ENCODE data around the gene SLC23A2.
"Not testable (repeated sequence)": the region's sequence is repeated elsewhere in the genome, so short reads cannot be mapped to it uniquely, and the experiment has no call there.

The SLC23A2 gene

GRCh38 chr20:4936851-4937406 lies 64.4 kb downstream of the SLC23A2 start:
- no peak for DNase-seq (ENCODE audit: low read depth in 4 of 4, low spot score in 1 of 4)

- DNase-seq (ENCODE audit: low read depth in 4 of 4, low spot score in 1 of 4) = no peak
Measured at GRCh38 chr20:4936392-4936850, 64.9 kb downstream of the SLC23A2 start.

GRCh38 chr20:4932061-4932460 lies 69.2 kb downstream of the SLC23A2 start:
- no peak for DNase-seq (ENCODE audit: low read depth in 4 of 4, low spot score in 1 of 4)

DNA sequence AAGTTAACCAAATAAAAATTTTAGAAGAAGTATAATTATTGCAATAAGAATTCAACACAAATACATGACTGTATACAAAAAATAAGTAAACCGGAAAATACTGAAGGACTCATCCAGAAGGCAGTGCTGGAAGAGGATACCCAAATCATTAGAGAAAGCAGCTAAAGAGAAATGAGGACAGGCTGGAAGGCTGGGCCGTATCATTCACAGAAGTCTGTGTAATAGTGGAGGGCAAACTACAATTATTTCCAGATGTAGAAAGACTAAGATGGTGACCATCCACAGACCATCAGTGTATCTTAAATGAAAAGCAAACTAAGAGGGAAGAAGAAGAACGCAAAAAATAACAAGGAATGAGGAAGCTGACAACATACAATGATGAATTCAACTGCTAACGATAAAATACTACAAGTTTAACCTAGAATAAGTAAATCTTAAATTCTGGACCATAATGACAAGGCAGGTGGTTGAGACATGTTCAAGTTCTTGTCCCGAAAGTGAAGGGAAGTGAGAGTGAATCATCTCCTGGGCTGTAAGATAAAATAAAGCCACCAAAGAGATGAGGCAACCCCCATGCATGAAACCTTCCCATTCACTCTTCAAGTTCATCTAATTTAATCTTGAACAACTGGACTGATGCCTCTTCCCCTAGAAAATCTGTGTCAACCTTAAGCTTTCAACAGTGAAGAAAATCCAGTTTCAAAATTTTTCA lies 71.5 kb downstream of the SLC23A2 start:
- no peak for DNase-seq (ENCODE audit: low read depth in 4 of 4, low spot score in 1 of 4)

DNA sequence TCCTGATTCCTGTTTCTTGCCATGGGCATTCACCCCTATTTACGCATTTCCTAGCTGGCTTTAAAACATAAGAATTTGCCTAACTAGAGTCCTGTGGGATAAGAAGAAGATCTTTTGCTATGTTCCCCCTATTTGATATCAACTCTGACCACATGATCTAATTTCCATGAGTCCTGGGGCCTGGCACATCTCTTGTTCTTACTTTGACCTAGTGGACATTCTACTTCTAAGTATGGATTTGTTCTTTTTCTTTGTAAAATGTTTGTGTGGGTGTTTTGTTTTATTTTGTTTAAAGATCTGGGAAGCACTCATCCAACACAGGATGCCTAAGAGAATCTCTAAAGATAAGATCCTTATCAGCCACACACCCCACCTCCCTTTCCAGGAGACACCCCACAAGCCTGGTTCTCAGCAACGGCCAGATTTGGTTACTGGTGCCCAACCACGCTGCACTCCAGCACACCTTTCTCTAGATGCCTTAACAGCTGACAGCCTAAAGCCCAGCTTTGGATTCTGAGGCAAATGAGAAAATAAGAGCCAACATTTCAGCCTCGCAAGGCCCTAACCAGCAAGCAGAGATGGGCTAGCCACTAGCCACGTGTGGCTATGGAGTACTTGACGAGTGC lies 74.7 kb downstream of the SLC23A2 start:
- no peak for DNase-seq (ENCODE audit: low read depth in 4 of 4, low spot score in 1 of 4)

- DNase-seq (ENCODE audit: low read depth in 4 of 4, low spot score in 1 of 4) = no peak
Measured at GRCh38 chr20:4925842-4926530, 75.3 kb downstream of the SLC23A2 start.

- no peak for DNase-seq (ENCODE audit: low read depth in 4 of 4, low spot score in 1 of 4)
Measured at GRCh38 chr20:4924446-4924845, 76.9 kb downstream of the SLC23A2 start.

GRCh38 chr20:4924032-4924431 lies 77.3 kb downstream of the SLC23A2 start:
- no peak for DNase-seq (ENCODE audit: low read depth in 4 of 4, low spot score in 1 of 4)

GRCh38 chr20:4922186-4922585 lies 79.1 kb downstream of the SLC23A2 start:
- DNase-seq (ENCODE audit: low read depth in 4 of 4, low spot score in 1 of 4) = no peak

DNA sequence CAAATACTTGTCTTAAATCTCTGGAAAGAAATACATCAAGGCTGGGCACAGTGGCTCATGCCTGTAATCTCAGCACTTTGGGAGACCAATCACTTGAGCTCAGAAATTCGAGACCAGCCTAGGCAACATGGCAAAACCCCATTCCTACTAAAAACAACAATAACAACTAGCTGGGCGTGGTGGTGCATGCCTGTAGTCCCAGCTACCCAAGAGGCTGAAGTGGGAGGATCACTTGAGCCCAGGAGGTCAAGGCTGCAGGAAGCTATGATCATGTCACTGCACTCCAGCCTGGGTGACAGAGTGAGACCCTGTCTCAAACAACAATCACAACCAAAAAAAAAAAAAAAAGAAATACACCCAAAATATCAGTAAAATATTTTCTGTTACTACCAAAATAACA lies 80.0 kb downstream of the SLC23A2 start:
- DNase-seq (ENCODE audit: low read depth in 4 of 4, low spot score in 1 of 4) = not testable (repeated sequence)

DNA sequence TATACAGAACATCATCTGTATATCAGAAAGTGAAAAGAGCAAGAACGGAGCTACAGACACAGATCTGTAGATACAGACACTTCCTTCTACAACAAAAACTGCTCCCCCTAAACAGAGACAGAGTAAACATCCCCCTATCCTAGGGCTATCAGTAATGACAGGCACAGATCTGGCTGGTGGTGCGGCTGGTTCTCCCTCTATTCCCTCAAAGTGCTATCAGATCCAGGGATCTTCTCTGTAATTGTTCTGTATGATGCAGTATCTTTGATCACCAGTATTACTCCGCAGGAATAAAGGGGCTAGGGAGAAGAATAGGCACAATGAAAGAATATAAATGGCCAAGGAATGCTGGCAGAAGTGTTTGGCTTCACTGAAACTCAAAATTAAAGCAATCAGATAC lies 80.7 kb downstream of the SLC23A2 start:
- no peak for DNase-seq (ENCODE audit: low read depth in 4 of 4, low spot score in 1 of 4)

- DNase-seq (ENCODE audit: low read depth in 4 of 4, low spot score in 1 of 4) = no peak
Measured at GRCh38 chr20:4920131-4920530, 81.2 kb downstream of the SLC23A2 start.

DNA sequence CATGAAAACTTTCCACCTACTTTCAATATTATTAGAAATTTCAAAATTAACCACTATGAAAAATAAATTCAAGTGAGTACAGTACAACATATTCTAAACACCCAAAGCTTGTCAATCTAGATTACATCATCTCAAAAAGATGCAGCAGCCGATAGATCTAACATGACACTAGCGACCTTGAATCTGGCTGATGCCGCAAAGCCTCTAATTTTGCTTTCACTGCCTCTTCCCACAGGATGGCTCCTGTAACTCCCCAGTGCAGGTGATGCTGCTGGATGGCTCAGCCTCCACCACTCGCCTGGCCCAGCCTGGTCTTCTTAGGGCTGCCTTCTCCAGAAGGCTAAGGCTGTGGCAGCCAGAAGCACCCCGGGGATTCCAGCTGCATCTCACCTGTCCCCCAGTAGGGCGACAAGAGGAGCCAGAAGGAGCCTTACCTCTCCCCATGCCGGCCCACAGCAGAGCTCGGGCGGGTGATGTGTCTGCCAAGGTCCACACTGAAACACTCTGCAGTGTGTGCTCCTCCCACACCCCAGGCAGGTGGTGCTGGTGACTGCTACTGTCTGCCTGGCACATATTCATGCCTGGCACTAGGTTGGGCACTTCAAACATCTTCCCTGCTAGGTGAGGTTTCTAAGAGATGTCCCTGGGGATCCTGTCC lies 82.1 kb downstream of the SLC23A2 start:
- DNase-seq (ENCODE audit: low read depth in 4 of 4, low spot score in 1 of 4) = no peak

- DNase-seq (ENCODE audit: low read depth in 4 of 4, low spot score in 1 of 4) = no peak
Measured at GRCh38 chr20:4918473-4918872, 82.8 kb downstream of the SLC23A2 start.

- no peak for DNase-seq (ENCODE audit: low read depth in 4 of 4, low spot score in 1 of 4)
Measured at GRCh38 chr20:4916971-4917881, 84.1 kb downstream of the SLC23A2 start.

- DNase-seq (ENCODE audit: low read depth in 4 of 4, low spot score in 1 of 4) = no peak
Measured at GRCh38 chr20:4913147-4913546, 88.2 kb downstream of the SLC23A2 start.

DNA sequence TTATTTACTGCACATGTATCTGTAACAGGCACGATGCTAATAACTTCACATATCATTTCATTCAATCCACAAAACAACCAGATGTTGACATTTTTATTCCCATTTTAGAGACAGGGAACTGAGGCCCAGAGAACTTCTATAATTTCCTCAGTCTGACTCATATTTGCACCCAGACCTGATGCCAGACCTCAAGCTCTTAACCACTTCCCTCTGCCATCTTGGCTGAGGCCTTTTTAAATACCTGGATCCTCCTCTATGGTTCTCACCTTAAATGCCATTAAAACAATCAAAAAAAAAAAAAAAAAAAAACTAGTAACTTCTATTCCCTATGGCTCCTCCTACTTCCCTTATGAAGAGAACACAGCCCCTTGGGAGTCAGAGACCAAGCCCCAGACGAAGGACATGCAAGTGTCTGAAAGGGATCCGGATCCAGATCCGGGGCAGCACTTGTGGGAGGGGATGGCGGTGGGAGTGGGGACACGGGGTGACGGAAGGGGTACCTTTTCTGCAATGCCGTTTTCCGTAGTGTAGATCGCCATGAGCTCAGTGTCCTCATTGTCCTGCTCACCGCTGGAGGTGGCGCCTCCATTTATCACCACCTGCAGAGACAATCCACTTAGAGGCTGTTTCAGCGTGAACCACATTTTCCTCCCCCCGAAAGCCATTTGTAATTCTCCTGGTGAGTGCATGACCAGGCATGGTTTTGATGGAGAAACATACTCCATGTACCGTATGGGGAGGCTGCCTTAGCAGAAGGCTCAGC lies 88.7 kb downstream of the SLC23A2 start:
- no peak for DNase-seq (ENCODE audit: low read depth in 4 of 4, low spot score in 1 of 4)

DNA sequence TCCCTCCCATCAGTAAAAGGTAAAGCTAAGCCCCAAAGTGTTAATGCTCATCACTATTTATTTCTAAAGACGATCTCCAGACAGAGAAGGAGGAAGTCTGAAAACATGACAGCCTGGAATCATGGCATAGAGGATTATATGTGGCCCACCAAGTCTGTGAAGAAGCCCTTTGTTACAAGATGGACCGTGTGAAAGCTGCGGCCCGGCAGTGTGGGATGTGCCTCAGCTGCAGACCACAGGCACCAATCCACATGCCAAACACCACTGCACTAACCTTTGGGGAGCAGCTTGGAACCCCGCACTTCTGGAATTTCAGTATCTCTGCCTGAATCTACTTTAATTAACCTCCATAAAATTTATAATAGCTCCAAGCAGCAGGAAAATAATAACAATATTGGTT lies 90.4 kb downstream of the SLC23A2 start:
- DNase-seq (ENCODE audit: low read depth in 4 of 4, low spot score in 1 of 4) = no peak

DNA sequence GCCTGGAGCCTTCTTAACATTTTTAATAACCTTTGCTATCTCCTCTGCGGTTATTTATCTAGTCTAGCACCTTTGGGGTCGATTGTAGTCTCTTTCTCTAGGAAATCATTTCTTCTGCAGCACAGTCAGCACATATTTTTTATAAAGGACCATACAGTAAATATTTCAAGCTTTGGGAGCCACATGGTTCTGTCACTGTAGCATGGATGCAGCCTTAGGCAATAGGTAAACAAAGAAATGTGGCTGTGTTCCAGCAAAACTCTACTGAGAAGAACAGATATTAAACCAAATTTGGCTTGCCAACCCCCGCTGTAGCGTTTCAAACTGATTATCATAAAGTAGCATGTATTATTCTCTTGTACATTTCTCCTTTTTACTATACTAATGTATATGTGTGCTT lies 95.7 kb downstream of the SLC23A2 start:
- no peak for DNase-seq (ENCODE audit: low read depth in 4 of 4, low spot score in 1 of 4)

DNA sequence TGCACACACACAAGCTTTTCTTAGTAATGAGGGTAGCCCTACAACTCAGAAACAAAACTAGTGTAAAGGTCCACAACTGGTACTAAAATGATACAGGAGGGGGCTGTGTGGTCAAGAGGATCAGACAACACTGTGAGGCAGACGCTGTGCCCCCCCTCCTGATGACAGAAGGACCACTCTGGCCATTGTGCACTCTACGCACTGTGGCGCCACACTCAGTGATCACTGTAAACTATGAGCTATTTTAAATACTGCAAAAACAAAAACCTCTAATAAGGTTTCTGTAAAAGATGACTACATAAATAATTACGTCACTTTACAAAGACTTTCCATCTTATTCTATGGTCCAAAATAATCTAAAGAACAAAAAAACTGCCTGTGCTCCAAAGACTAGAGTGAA lies 96.1 kb downstream of the SLC23A2 start:
- no peak for DNase-seq (ENCODE audit: low read depth in 4 of 4, low spot score in 1 of 4)
